GM18511 (cell line): ENCODE results near the gene CLIP1.
"Not testable (repeated sequence)": the region's sequence is repeated elsewhere in the genome, so short reads cannot be mapped to it uniquely, and the experiment has no call there.

Source experiments
- ATAC-seq: cut with Tn5 transposase; IDR thresholded peaks from one replicate; pipeline ENCODE4 v1.9.1; 2021; ENCODE audit warnings: mild to moderate bottlenecking, moderate library complexity; ENCODE audit not compliant: unreplicated experiment

CLIP1 gene

GRCh38 chr12:122421821-122422729 is at the start of gene CLIP1:
TSS of gene CLIP1 (minus strand) at chr12:122422669. CDS start at chr12:122380452, 42,217 bp downstream.
- peak; percentile 61 for ATAC-seq

GRCh38 chr12:122471324-122472226 is 49.1 kb upstream of the CLIP1 start:
- ATAC-seq, result no peak

DNA sequence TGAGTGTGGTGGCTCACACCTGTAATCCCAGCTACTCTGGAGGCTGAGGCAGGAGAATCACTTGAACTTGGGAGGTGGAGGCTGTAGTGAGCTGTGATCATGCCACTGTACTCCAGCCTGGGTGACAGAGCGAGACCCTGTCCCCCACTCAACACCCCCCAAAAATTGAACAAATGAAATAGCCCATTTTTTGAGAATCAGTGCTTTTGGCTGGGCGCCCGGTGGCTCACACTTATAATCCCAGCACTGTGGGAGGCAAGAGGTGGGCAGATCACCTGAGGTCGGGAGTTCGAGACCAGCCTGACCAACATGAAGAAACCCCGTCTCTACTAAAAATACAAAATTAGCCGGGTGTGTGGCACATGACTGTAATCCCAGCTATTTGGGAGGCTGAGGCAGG is 48.1 kb upstream of the CLIP1 start:
- ATAC-seq, result not testable (repeated sequence)

DNA sequence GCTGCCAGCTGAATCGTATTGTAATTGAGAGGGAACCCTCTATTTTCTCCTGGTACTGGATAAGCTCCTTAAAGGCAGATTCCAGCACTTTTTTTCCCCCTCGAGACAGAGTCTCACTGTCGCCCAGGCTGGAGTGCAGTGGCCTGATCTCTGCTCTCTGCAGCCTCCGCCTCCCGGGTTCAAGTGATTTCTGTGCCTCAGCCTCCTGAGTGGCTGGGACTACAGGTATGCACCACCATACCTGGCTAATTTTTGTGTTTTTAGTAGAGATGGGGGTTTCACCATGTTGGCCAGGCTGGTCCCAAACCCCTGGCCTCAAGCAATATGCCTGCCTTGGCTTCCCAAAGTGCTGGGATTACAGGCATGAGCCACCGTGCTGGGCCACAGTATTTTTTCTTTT is 47.4 kb upstream of the CLIP1 start:
- not testable (repeated sequence) for ATAC-seq

GRCh38 chr12:122467983-122468382 is 45.5 kb upstream of the CLIP1 start:
- no peak for ATAC-seq

DNA sequence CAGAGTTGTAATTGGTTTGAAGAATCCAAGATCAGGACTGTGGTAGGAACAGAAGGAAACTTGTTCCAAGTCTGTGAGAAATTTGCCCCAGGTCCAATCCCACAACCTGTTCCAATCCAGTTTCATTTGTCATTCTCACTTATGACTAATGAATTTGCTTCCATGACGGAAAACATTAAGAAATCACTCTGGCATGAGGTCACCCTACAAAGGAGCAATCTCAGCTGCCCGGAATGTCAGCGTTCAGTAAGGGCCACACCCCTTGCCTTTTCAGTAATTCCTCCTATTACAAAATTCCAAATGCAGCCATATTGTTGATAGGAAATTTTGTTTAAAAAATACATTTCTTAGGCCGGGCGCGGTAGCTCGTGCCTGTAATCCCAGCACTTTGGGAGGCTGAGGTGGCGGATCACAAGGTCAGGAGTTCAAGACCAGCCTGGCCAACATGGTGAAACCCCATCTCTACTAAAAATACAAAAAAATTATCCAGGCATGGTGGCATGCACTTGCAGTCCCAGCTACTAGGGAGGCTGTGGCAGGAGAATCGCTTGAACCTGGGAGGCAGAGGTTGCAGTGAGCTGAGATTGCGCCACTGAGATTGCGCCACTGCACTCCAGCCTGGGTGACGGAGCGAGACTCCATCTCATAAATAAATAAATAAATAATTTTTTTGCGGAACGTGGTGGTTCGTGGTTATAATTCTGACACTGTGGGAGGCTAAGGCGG is 42.0 kb upstream of the CLIP1 start:
- ATAC-seq, result not testable (repeated sequence)

DNA sequence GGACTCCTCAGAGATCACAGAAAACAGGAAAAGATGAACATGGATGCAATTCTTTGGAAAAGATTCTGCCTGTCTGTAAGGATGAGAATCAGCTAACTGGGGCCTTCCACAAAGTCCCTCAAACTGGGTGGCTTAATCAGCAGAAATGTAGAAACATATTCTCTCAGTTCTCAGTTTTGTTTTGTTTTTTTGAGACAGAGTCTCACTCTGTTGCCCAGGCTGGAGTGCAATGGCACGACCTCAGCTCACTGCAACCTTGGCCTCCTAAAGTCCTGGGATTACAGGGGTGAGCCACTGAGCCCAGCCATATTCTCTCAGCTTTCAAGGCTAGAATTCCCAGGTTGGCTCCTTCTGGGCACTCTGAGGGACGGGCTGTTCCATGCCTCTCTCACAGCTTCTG is 38.2 kb upstream of the CLIP1 start:
- ATAC-seq, result no peak

DNA sequence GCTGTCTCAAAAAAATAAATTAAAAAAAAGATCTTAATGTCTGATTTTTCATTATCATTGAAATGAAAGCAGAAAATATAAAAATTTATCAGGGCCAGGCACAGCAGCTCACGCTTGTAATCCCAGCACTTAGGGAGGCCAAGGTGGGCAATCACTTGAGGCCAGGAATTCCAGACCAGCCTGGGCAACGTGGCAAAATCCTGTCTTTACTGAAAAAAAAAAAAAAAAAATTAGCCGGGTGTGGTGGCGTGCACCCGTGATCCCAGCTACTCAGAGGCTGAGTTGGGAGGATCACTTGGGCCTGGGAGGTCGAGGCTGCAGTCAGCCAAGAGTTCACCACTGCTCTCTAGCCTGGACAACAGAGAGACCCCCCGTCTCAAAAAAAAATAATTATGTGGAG is 37.6 kb upstream of the CLIP1 start:
- ATAC-seq, result no peak

DNA sequence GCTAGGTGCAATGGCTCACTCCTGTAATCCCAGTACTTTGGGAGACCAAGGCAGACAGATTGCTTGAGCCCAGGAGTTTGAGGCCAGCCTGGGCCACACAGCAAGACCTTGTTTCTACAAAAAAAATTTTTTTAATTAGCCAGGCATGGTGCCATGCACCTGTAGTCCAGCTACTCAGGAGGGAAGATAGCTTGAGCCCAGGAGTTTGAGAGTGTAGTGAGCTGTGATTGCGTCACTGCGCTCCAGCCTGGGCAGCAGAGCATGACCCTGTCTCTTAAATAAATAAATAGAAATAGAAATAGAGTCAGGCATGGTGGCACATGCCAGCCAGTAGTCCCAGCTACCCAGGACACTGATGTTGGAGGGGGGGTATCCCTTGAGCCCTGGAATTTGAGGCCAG is 36.7 kb upstream of the CLIP1 start:
- no peak for ATAC-seq

- no peak for ATAC-seq
Measured at GRCh38 chr12:122458105-122459035, 35.9 kb upstream of the CLIP1 start.

GRCh38 chr12:122457627-122458026 is 35.2 kb upstream of the CLIP1 start:
- ATAC-seq, result no peak

DNA sequence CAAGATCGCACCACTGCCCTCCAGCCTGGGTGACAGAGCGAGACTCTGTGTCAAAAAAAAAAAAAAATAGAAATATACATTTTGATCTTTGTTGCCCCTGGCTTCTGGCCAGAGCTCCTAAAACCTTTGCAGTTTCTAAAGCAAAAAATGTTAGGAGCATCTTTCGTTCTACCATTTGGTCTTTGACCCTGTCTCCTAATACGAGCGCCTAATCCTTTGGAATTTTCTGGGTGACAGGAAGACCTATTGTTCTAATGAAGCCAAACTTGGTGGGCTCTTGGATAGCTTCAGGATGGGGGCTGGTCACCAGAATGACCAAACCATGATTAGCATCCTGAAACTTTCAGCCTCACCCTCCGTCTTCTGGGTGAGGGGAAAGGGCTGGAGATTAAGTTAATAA is 32.3 kb upstream of the CLIP1 start:
- no peak for ATAC-seq

DNA sequence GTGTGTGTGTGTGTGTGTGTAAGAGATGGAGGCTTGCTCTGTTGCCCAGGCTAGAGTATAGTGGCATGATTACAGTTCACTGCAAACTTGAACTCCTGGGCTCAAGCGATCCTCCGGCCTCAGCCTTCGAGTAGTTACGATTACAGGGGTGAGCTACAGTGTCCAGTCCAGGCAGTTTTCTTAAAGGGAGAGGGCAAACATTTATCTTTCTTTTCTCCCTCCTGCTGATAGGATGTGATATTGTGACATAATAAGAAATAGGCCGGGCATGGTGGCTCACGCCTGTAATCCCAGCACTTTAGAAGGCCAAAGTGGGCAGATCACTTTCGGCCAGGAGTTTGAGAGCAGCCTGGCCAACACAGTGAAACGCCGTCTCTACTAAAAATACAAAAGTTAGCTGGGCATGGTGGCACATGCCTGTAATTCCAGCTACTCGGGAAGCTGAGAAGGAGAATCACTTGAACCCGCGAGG is 31.8 kb upstream of the CLIP1 start:
- no peak for ATAC-seq

- no peak for ATAC-seq
Measured at GRCh38 chr12:122452701-122453285, 30.3 kb upstream of the CLIP1 start.

DNA sequence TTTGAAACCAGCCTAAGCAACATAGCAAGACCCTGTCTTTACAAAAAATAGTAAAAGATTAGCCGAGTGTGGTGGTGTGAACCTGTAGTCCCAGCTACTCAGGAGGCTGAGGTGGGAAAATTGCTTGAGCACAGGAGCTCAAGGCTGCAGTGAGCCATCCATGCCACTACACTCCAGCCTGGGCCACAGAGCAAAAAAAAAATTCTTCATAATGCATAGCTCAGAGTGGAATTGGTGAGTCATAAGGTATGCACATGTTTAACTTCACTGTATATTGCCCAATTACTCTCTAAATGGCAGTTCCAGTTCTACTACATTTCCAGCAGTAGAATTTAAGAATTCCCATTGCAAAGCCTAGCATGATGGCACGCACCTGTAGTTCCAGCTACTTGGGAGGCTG is 26.8 kb upstream of the CLIP1 start:
- ATAC-seq, result no peak

GRCh38 chr12:122447825-122448224 is 25.4 kb upstream of the CLIP1 start:
- ATAC-seq, result not testable (repeated sequence)

GRCh38 chr12:122446390-122446789 is 23.9 kb upstream of the CLIP1 start:
- ATAC-seq, result not testable (repeated sequence)

DNA sequence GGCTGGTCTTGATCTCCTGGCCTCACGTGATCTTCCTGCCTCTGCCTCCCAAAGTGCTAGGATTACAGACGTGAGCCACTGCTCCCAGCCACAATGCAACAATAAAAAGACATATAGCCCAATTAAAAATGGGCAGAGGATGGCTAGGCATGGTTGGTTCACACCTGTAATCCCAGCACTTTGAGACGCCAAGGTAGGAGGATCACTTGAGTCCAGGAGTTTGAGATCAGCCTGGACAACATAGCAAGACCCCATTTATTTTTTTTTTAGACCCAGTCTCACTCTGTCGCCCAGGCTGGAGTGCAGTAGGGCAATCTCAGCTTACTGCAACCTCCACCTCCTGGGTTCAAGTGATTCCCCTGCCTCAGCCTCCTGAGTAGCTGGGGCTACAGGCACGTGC is 21.6 kb upstream of the CLIP1 start:
- ATAC-seq, result not testable (repeated sequence)

DNA sequence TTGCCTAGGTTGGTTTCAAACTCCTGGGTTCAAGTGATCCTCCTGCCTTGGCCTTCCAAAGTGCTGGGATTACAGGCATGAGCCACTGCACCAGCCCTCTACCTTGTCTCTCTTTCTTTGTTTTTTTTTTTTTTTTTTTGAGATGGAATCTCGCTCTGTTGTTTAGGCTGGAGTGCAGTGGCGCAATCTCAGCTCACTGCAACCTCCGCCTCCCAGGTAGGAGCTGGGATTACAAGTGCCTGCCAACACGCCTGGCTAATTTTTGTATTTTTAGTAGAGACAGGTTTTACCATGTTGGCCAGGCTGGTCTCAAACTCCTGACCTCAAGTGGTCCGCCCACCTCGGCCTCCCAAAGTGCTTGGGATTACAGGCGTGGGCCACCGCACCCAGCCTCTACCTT is 16.4 kb upstream of the CLIP1 start:
- not testable (repeated sequence) for ATAC-seq
